Activated naive CD8-positive, alpha-beta T cell treated with anti-CD3 and anti-CD28 coated beads, Interleukin-2, amount 50 U/mL, for 24 hours (primary cell): ENCODE results near the gene ANK2.

Experiments
- ATAC-seq: fragments of 150-1000 bp; cut with Tn5 transposase; one replicate; pipeline ENCODE4 v1.10.0; 2021
- DNase-seq: peaks from one replicate; pipeline ENCODE4 v3.0.0; 2021
- H3K27ac Mint-ChIP-seq: one replicate; pipeline ENCODE4 v1.8.0; 2021; ENCODE audit warnings: mild to moderate bottlenecking, mixed read lengths
- H3K27me3 Mint-ChIP-seq: one replicate; pipeline ENCODE4 v1.8.0; 2021; ENCODE audit warnings: mixed read lengths
- H3K36me3 Mint-ChIP-seq: one replicate; pipeline ENCODE4 v1.8.0; 2021; ENCODE audit warnings: low read depth, mixed read lengths
- H3K4me1 Mint-ChIP-seq: one replicate; pipeline ENCODE4 v1.8.0; 2021; ENCODE audit warnings: mixed read lengths
- H3K4me3 Mint-ChIP-seq: one replicate; pipeline ENCODE4 v1.8.0; 2021; ENCODE audit warnings: mild to moderate bottlenecking, moderate library complexity, mixed read lengths
- H3K9me3 Mint-ChIP-seq: one replicate; pipeline ENCODE4 v1.8.0; 2021; ENCODE audit warnings: mixed read lengths

ANK2 gene

GRCh38 chr4:113419631-113420030 lies 370.2 kb downstream of the ANK2 start:
- H3K9me3 Mint-ChIP-seq = peaks cover 34% of the 10 kb centered on the region
- ATAC-seq = no peak
- no peak for DNase-seq
- H3K4me3 Mint-ChIP-seq = no peak overlapping the region
- H3K27ac Mint-ChIP-seq = no peak overlapping the region
- H3K27me3 Mint-ChIP-seq = peaks cover 21% of the 10 kb centered on the region
- H3K4me1 Mint-ChIP-seq = no peaks in the 10 kb centered on the region
- H3K36me3 Mint-ChIP-seq = peaks cover 3% of the 10 kb centered on the region

DNA sequence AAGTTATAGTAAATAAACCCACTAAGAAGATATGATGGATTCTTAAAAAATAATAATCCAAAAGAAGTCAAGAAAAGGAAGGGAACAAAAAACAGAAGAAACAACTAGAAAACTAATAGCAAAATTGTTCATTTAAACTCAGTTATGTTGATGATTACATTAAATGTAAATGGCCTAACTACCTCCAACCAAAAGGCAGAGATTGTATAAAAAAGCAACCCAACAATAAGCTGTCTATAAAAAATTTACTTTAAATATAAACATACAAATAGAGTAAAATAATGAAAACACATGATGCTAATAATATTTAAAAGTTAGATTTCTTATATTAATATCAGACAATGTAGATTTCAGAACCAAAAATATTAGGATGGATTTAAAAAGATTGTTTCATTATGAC lies 371.5 kb downstream of the ANK2 start:
- no peak for DNase-seq
- Mint-ChIP-seq H3K4me3 (no peak overlapping the region), H3K36me3 (peaks cover 3% of the 10 kb centered on the region), H3K9me3 (peaks cover 34% of the 10 kb centered on the region), H3K27ac (no peak overlapping the region), H3K27me3 (peaks cover 21% of the 10 kb centered on the region), H3K4me1 (no peaks in the 10 kb centered on the region)
- ATAC-seq = no peak

DNA sequence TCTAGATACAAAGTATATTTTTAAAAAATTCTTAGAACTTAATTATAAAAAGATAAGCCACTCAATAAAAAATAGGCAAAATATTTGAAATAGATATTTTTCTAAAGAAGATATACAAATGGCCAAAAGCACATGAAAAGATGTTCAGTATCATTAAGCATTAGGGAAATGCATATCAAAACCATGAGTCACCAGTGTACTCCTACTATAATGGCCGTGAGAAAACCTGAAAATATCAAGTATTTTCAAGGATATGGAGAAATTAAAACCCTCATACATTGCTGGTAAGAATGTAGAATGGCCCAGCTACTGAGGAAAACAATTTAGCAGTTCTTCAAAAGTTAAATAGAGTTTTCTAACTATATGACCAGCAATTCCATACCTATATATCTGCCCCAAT lies 374.2 kb downstream of the ANK2 start:
- no peak for DNase-seq
- Mint-ChIP-seq H3K4me1 (no peaks in the 10 kb centered on the region), H3K4me3 (no peak overlapping the region), H3K9me3 (peaks cover 30% of the 10 kb centered on the region), H3K27me3 (peaks cover 8% of the 10 kb centered on the region), H3K27ac (no peak overlapping the region), H3K36me3 (peaks cover 3% of the 10 kb centered on the region)
- ATAC-seq = no peak

DNA sequence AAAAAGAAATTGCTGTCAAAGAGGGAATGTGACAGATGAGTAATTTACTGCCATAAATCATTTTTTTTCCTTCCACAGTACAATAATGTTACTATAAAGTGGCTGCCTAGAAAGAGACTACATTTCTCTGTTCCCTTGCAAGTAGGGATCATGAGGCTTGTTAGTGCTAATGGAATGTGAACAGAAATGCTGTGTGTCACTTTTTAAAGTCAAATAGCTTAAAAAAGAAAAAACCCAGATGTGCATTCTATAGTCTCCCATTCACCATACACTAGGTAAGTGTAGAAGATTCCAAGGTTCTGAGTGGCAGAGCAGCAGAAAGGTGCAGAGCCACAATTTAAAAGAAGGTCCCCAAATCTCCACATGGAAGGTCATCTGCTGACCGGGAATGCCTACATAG lies 383.7 kb downstream of the ANK2 start:
- H3K36me3 Mint-ChIP-seq = no peaks in the 10 kb centered on the region
- no peak for DNase-seq
- peaks cover 11% of the 10 kb centered on the region for H3K27me3 Mint-ChIP-seq
- peaks cover 13% of the 10 kb centered on the region for H3K4me1 Mint-ChIP-seq
- H3K4me3 Mint-ChIP-seq = no peak overlapping the region
- ATAC-seq = no peak
- H3K27ac Mint-ChIP-seq = no peak overlapping the region
- peaks cover 34% of the 10 kb centered on the region for H3K9me3 Mint-ChIP-seq
